WERI-Rb-1 (cell line): ENCODE data around the gene PTPN12.
A peak's percentile ranks its signal among the peaks of the same experiment; 100 is the strongest.
"Not testable (repeated sequence)": the region's sequence is repeated elsewhere in the genome, so short reads cannot be mapped to it uniquely, and the experiment has no call there.

Experiments used
- DNase-seq: peaks from one replicate; pipeline ENCODE4 v3.0.0-alpha.2; 2020
- H3K27ac ChIP-seq: fragments of 250-450 bp; sonication (Bioruptor Pico); 2 replicates; pipeline ENCODE4 v1.5.1; 2020; ENCODE audit warnings: mild to moderate bottlenecking, moderate library complexity
- H3K27me3 ChIP-seq: fragments of 250-450 bp; sonication (Bioruptor Pico); 2 replicates; pipeline ENCODE4 v1.5.1; 2021; ENCODE audit warnings: mild to moderate bottlenecking, low read depth, moderate library complexity; ENCODE audit not compliant: insufficient read depth, severe bottlenecking
- H3K36me3 ChIP-seq: fragments of 250-450 bp; sonication (Bioruptor Pico); 2 replicates; pipeline ENCODE4 v1.5.1; 2020; ENCODE audit warnings: mild to moderate bottlenecking, moderate library complexity
- H3K4me3 ChIP-seq: 2 replicates; pipeline ENCODE4 v1.5.1; 2011; ENCODE audit warnings: low read depth, mild to moderate bottlenecking, control low read depth, low read length
- H3K9me3 ChIP-seq: fragments of 250-450 bp; sonication (Bioruptor Pico); 2 replicates; pipeline ENCODE4 v1.5.1; 2021; ENCODE audit warnings: mild to moderate bottlenecking, moderate library complexity; ENCODE audit not compliant: severe bottlenecking
- TF ChIP-seq, protein P1 (sequence below): IDR thresholded peaks from 2 replicates; pipeline ENCODE4 v1.5.1; 2011; ENCODE audit warnings: low read depth, mild to moderate bottlenecking, control low read depth, inconsistent platforms, low read length

PTPN12 gene

DNA sequence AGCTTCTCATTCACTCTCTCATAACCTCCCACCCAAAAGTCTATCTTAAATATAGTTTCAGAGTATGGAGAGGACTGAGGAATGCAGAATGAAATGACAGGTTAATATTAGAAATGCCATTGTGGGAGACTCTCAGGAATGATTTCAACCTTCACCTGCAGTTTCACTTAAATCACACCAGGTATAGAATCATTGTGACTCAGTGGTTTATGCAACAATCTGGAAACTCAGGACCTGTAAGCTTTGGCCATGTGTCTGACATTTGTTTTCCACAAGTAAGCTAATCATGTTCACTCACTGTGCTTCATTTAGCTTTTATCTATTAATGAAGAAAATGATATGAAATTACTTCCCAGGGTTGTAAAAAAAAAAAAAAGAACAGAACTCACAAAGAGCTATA lies 8.7 kb upstream of the PTPN12 start:
- Histone ChIP-seq H3K27me3 (no peaks in the 10 kb centered on the region), H3K4me3 (no peak overlapping the region), H3K36me3 (no peaks in the 10 kb centered on the region), H3K27ac (no peak overlapping the region), H3K9me3 (no peaks in the 10 kb centered on the region)
- TF ChIP-seq, protein P1, sequence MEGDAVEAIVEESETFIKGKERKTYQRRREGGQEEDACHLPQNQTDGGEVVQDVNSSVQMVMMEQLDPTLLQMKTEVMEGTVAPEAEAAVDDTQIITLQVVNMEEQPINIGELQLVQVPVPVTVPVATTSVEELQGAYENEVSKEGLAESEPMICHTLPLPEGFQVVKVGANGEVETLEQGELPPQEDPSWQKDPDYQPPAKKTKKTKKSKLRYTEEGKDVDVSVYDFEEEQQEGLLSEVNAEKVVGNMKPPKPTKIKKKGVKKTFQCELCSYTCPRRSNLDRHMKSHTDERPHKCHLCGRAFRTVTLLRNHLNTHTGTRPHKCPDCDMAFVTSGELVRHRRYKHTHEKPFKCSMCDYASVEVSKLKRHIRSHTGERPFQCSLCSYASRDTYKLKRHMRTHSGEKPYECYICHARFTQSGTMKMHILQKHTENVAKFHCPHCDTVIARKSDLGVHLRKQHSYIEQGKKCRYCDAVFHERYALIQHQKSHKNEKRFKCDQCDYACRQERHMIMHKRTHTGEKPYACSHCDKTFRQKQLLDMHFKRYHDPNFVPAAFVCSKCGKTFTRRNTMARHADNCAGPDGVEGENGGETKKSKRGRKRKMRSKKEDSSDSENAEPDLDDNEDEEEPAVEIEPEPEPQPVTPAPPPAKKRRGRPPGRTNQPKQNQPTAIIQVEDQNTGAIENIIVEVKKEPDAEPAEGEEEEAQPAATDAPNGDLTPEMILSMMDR, result no peak
- no peak for DNase-seq

DNA sequence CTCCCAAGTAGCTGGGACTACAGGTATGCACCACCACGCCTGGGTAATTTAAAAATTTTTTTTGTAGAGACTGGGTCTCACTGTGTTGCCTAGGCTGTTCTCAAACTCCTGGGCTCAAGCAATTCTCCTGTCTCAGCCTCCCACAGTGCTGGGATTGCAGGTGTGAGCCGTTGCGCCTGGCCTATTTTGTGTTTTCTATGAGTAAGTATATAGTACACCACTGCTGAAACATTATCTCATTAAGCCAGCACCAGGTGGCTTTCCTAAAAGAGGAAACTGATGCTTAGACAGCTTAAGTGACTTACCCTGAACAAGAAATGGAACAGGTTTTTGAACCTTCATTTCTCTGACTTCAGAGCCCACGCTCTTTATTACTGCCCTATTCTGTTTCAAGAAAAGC lies 7.8 kb upstream of the PTPN12 start:
- TF ChIP-seq, protein P1, result no peak
- Histone ChIP-seq H3K4me3 (no peak overlapping the region), H3K27ac (no peak overlapping the region), H3K27me3 (no peaks in the 10 kb centered on the region), H3K9me3 (no peaks in the 10 kb centered on the region), H3K36me3 (no peaks in the 10 kb centered on the region)
- no peak for DNase-seq

DNA sequence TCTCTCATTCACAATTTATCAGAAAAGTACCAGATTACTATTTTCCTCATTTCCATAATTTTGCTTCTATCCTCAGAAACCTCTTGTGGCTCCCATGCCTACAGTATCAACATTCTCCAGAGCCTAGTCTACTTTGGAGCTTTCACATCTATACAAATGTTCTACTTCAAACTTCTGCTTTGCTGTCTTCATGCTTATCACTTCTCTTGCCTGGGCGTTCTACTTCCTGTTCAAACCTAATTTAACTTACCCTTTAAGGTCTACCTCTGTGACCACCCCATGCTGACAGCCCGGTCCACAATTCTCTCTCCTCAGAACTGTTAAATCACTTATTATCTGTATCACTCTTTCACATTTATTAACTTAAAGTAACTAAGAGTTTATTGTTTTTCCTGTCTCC lies 6.1 kb upstream of the PTPN12 start:
- Histone ChIP-seq H3K27ac (no peak overlapping the region), H3K9me3 (no peaks in the 10 kb centered on the region), H3K27me3 (no peaks in the 10 kb centered on the region), H3K4me3 (no peak overlapping the region), H3K36me3 (no peaks in the 10 kb centered on the region)
- TF ChIP-seq, protein P1, result no peak
- no peak for DNase-seq

DNA sequence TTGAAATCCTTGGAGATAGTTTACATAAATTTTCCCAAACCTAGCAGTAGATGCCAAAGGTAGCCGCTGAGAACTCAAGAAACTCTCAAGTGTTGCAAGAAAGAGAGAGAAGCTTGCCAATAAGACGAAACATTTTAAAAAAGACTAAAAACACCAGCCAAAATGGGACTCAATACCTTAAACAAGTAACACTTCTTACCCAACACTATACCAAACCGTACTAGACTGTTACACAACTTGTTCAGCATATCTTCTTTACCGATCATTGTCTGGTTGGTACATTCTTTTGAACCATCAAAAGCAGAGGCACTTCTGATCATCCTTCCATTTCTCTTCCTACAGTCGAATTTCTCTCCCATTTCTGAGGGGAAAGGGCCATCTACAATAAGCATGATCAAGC lies 4.8 kb upstream of the PTPN12 start:
- TF ChIP-seq, protein P1, result no peak
- Histone ChIP-seq H3K4me3 (no peak overlapping the region), H3K27ac (no peak overlapping the region), H3K27me3 (no peaks in the 10 kb centered on the region), H3K9me3 (no peaks in the 10 kb centered on the region), H3K36me3 (no peaks in the 10 kb centered on the region)
- no peak for DNase-seq

DNA sequence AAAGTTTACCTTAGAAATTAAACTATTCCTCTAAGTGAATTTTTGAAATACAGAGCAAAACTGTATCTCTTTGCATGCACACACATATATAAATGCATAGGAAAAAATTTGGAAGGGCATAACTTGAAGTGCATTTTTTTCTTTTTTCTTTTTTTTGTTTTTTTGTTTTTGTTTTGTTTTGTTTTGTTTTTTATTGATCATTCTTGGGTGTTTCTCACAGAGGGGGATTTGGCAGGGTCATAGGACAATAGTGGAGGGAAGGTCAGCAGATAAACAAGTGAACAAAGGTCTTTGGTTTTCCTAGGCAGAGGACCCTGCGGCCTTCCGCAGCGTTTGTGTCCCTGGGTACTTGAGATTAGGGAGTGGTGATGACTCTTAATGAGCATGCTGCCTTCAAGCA lies 4.4 kb upstream of the PTPN12 start:
- not testable (repeated sequence) for DNase-seq, H3K9me3 ChIP-seq, H3K27ac ChIP-seq

DNA sequence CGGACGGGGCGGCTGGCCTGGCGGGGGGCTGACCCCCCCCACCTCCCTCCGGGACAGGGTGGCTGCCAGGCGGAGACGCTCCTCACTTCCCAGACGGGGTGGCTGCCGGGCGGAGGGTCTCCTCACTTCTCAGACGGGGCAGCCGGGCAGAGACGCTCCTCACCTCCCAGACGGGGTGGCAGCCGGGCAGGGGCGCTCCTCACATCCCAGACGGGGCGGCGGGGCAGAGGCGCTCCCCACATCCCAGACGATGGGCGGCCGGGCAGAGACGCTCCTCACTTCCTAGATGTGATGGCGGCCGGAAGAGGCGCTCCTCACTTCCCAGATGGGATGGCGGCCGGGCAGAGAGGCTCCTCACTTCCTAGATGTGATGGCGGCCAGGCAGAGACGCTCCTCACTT lies 3.0 kb upstream of the PTPN12 start:
- not testable (repeated sequence) for DNase-seq, H3K27ac ChIP-seq, H3K4me3 ChIP-seq, H3K27me3 ChIP-seq, H3K36me3 ChIP-seq, H3K9me3 ChIP-seq

More for the DNA sequence above, 4.4 kb upstream of the PTPN12 start:
- not testable (repeated sequence) for H3K36me3 ChIP-seq, H3K27me3 ChIP-seq, H3K4me3 ChIP-seq

DNA sequence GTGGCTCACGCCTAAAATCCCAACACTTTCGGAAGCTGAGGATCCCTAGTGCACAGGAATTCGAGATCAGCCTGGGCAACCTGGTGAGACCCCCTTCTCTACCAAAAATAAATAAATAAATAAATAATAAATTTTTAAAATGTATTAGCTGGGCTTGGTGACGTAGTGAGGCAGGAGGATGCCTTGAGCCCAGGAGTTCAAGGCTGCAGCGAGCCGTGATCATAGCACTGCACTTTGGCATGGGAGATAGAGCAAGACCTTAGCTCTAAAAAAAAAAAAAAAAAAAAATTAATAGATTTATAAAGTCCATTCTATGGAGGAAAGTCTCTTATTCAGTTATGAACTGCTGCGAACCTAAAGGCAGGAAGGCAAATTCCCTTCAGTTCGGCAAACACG lies 1.1 kb upstream of the PTPN12 start:
- H3K4me3 ChIP-seq, result peak overlapping the region; percentile 55
- TF ChIP-seq, protein P1, result no peak
- peaks cover 7% of the 10 kb centered on the region for H3K36me3 ChIP-seq
- H3K27ac ChIP-seq, result peak overlapping the region; percentile 77
- DNase-seq, result no peak
- H3K27me3 ChIP-seq, result no peaks in the 10 kb centered on the region
- H3K9me3 ChIP-seq, result no peaks in the 10 kb centered on the region
